ENCODE data around the gene SPTLC3.

- TF ChIP-seq CTCF (IDR thresholded peaks at IDR 0.05; ENCODE audit: low read depth, low read length, poor library complexity, severe bottlenecking) (no peak), EZH2phosphoT487 (IDR thresholded peaks at IDR 0.05; ENCODE audit: borderline replicate concordance, low read length) (no peak)
Observed at GRCh38 chr20:12965870-12966251, 42.9 kb upstream of the SPTLC3 start.
